ENCODE results near the gene LRPPRC.

- TF ChIP-seq, protein P1, sequence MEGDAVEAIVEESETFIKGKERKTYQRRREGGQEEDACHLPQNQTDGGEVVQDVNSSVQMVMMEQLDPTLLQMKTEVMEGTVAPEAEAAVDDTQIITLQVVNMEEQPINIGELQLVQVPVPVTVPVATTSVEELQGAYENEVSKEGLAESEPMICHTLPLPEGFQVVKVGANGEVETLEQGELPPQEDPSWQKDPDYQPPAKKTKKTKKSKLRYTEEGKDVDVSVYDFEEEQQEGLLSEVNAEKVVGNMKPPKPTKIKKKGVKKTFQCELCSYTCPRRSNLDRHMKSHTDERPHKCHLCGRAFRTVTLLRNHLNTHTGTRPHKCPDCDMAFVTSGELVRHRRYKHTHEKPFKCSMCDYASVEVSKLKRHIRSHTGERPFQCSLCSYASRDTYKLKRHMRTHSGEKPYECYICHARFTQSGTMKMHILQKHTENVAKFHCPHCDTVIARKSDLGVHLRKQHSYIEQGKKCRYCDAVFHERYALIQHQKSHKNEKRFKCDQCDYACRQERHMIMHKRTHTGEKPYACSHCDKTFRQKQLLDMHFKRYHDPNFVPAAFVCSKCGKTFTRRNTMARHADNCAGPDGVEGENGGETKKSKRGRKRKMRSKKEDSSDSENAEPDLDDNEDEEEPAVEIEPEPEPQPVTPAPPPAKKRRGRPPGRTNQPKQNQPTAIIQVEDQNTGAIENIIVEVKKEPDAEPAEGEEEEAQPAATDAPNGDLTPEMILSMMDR (IDR thresholded peaks at IDR 0.05 in 4 of 5, conservative IDR thresholded peaks at IDR 0.05 in 1 of 5) = no peak
- no peak for TF ChIP-seq POLR2A (IDR thresholded peaks at IDR 0.05)
Measured at GRCh38 chr2:44010266-44010665, 14.5 kb upstream of the LRPPRC start.

Data from gastrocnemius medialis (tissue), 4 donors.